K562 (cell line): ENCODE data around the gene IMP4. TPM values are rescaled to one million over a fixed set of nuclear protein-coding genes. Genes with fewer than 3 reads are reported as not detected.

Experiments used
- ARID1B ChIP-seq: fragments of 450-650 bp; IDR thresholded peaks from 2 replicates; pipeline ENCODE4 v1.6.1; 2016; ENCODE audit warnings: antibody characterized with exemption, mild to moderate bottlenecking, inconsistent platforms
- ARNT ChIP-seq, 2 experiments: fragments of 450-650 bp; IDR thresholded peaks; 2 replicates each; pipeline ENCODE4 v1.6.1; 2016; ENCODE audit warnings: mild to moderate bottlenecking in 1 of 2
- CBX8 ChIP-seq: fragments of 200-600 bp; sonication (generic); IDR thresholded peaks from 2 replicates; pipeline ENCODE4 v1.6.1; 2012; ENCODE audit warnings: borderline replicate concordance, mixed run types, low read depth, mild to moderate bottlenecking, moderate library complexity, mixed read lengths, low read length, control low read depth, inconsistent platforms; ENCODE audit not compliant: poor library complexity, severe bottlenecking; ENCODE audit errors: extremely low read depth
- CTCFL ChIP-seq: IDR thresholded peaks from 2 replicates; pipeline ENCODE4 v1.6.1; 2011; ENCODE audit warnings: borderline replicate concordance, low read depth, mild to moderate bottlenecking, moderate library complexity, low read length; ENCODE audit not compliant: insufficient read depth, poor library complexity, severe bottlenecking
- EP400 ChIP-seq: fragments of 450-650 bp; IDR thresholded peaks from 2 replicates; pipeline ENCODE4 v1.6.1; 2017; ENCODE audit warnings: antibody characterized with exemption, mild to moderate bottlenecking, moderate library complexity
- EWSR1 ChIP-seq: fragments of 450-650 bp; IDR thresholded peaks from 2 replicates; pipeline ENCODE4 v1.6.1; 2018; ENCODE audit warnings: borderline replicate concordance, mild to moderate bottlenecking, low read depth, moderate library complexity; ENCODE audit not compliant: partially characterized antibody
- FIP1L1 ChIP-seq: fragments of 200-400 bp; formaldehyde crosslinking; IDR thresholded peaks from 2 replicates; pipeline ENCODE4 v1.6.1; 2018; ENCODE audit warnings: mild to moderate bottlenecking, low read depth, low read length; ENCODE audit not compliant: poor library complexity, severe bottlenecking
- FOXA3 ChIP-seq, 2 experiments: fragments of 450-650 bp in 1 of 2; sonication (generic) in 1 of 2; formaldehyde crosslinking; IDR thresholded peaks in 1 of 2; conservative IDR thresholded peaks in 1 of 2; 2 replicates each; pipeline versions ENCODE4 v1.4.0 to v1.8.0; 2020 to 2022; ENCODE audit warnings: mild to moderate bottlenecking in 2 of 2, missing genetic modification reagents in 1 of 2
- FOXK1 ChIP-seq: sonication (generic); formaldehyde crosslinking; IDR thresholded peaks from 2 replicates; pipeline ENCODE4 v1.8.0; 2022; ENCODE audit warnings: missing genetic modification reagents, mild to moderate bottlenecking, borderline replicate concordance
- KDM2B ChIP-seq: fragments of 250-450 bp; sonication (Bioruptor Pico); IDR thresholded peaks from 2 replicates; pipeline ENCODE4 v1.8.0; 2021; ENCODE audit warnings: mild to moderate bottlenecking, moderate library complexity
- MED1 ChIP-seq: sonication (generic); formaldehyde crosslinking; IDR thresholded peaks from 2 replicates; pipeline ENCODE4 v1.8.1; 2023; ENCODE audit warnings: missing genetic modification reagents, borderline replicate concordance
- MXI1 ChIP-seq: IDR thresholded peaks from 2 replicates; pipeline ENCODE4 v1.6.1; 2011; ENCODE audit warnings: low read depth, mild to moderate bottlenecking, improper control_type of control experiment, low read length
- NCOA2 ChIP-seq, 2 experiments: fragments of 450-650 bp; IDR thresholded peaks; 2 replicates each; pipeline ENCODE4 v1.6.1; 2018; ENCODE audit warnings: mild to moderate bottlenecking in 2 of 2, moderate library complexity in 1 of 2; ENCODE audit not compliant: partially characterized antibody in 2 of 2
- PCBP2 ChIP-seq: fragments of 200-400 bp; formaldehyde crosslinking; IDR thresholded peaks from 2 replicates; pipeline ENCODE4 v1.6.1; 2018; ENCODE audit warnings: low read length, low read depth, mild to moderate bottlenecking, moderate library complexity; ENCODE audit not compliant: poor library complexity, severe bottlenecking
- POLR2B ChIP-seq: fragments of 450-650 bp; IDR thresholded peaks from 2 replicates; pipeline ENCODE4 v1.6.1; 2018; ENCODE audit warnings: low read depth; ENCODE audit not compliant: partially characterized antibody
- SNRNP70 ChIP-seq: fragments of 200-400 bp; formaldehyde crosslinking; optimal IDR thresholded peaks from 2 replicates; pipeline ENCODE3; 2017; ENCODE audit warnings: low read depth, low read length
- SOX6 ChIP-seq: fragments of 450-650 bp; IDR thresholded peaks from 2 replicates; pipeline ENCODE4 v1.6.1; 2014; ENCODE audit warnings: mild to moderate bottlenecking
- STAG1 ChIP-seq: sonication (generic); formaldehyde crosslinking; IDR thresholded peaks from 2 replicates; pipeline ENCODE4 v1.5.0; 2020; ENCODE audit warnings: missing genetic modification reagents, borderline replicate concordance
- ZBTB17 ChIP-seq: fragments of 450-650 bp; formaldehyde crosslinking; IDR thresholded peaks from 2 replicates; pipeline ENCODE4 v1.4.0; 2020; ENCODE audit warnings: mild to moderate bottlenecking
- ZBTB43 ChIP-seq: sonication (generic); formaldehyde crosslinking; IDR thresholded peaks from 2 replicates; pipeline ENCODE4 v1.8.0; 2023; ENCODE audit warnings: mild to moderate bottlenecking, missing genetic modification reagents
- ZBTB7A ChIP-seq: IDR thresholded peaks from 2 replicates; pipeline ENCODE4 v1.6.1; 2011; ENCODE audit warnings: low read depth, mild to moderate bottlenecking, low read length, moderate library complexity, borderline replicate concordance; ENCODE audit not compliant: control insufficient read depth
- ZNF133 ChIP-seq: fragments of 250-450 bp; sonication (Bioruptor Pico); IDR thresholded peaks from 2 replicates; pipeline ENCODE4 v1.4.0; 2020; ENCODE audit warnings: mild to moderate bottlenecking
- ZNF263 ChIP-seq: sonication (generic); formaldehyde crosslinking; IDR thresholded peaks from 2 replicates; pipeline ENCODE4 v1.8.0; 2022; ENCODE audit warnings: mild to moderate bottlenecking, missing genetic modification reagents, borderline replicate concordance
- ZNF511 ChIP-seq: sonication (generic); formaldehyde crosslinking; IDR thresholded peaks from 2 replicates; pipeline ENCODE4 v1.8.0; 2022; ENCODE audit warnings: mild to moderate bottlenecking, missing genetic modification reagents
- polyA plus RNA-seq, 8 experiments: library from polyadenylated mRNA; depleted of rRNA in 4 of 8; stranded (reverse) in 5 of 8; unstranded in 3 of 8; fragments of >200 nt; fragmentation: Nextera tagmentation in 2 of 8; fragmentation: Illumina TruSeq in 1 of 8; extraction: Ambion mirVana in 2 of 8; extraction: Trizol in 1 of 8; gene quantifications; 2 replicates each; pipeline versions ENCODE4 v1.2.1 to v1.2.3, GENCODE V29; 2011 to 2014; ENCODE audit warnings: inconsistent platforms in 1 of 8, missing spikeins in 1 of 8
- total RNA-seq, 7 experiments: library from RNA; depleted of rRNA in 6 of 7; stranded (reverse); fragments of >200 nt in 6 of 7; fragmentation: Illumina TruSeq in 2 of 7; extraction: Trizol in 2 of 7; gene quantifications; 2 replicates each; pipeline versions ENCODE4 v1.2.1 to v1.2.3, GENCODE V29; 2011 to 2021; ENCODE audit warnings: low replicate concordance in 1 of 7

The IMP4 gene
- total and polyA plus RNA-seq, 9 of the 15 experiments (the other 6 are each of a cell fraction or from before 2014, with no cell fraction given) = 35.4 to 209 (median 100.0) TPM

- TF ChIP-seq ARID1B = no peak
- TF ChIP-seq ZNF511 = no peak
- no peak for TF ChIP-seq ZBTB17 (CRISPR knock-in tag)
- no peak for TF ChIP-seq ZNF133 (CRISPR knock-in tag)
- no peak for TF ChIP-seq SOX6
- peak; percentile 43 for TF ChIP-seq CTCFL
- no peak for TF ChIP-seq ZNF263
- TF ChIP-seq FIP1L1 = no peak
- no peak for TF ChIP-seq MED1 (CRISPR knock-in tag)
- TF ChIP-seq CBX8 = no peak
- no peak for TF ChIP-seq MXI1
- no peak for TF ChIP-seq EWSR1
- TF ChIP-seq FOXA3 (CRISPR knock-in tag; conservative IDR thresholded peaks at IDR 0.05 in 1 of 2, IDR thresholded peaks at IDR 0.05 in 1 of 2) = no peak
- TF ChIP-seq POLR2B = no peak
- TF ChIP-seq FOXK1 (CRISPR knock-in tag) = no peak
- TF ChIP-seq KDM2B (CRISPR knock-in tag) = no peak
- peak; percentile 50; the same call in 1 of the 2 replicates for TF ChIP-seq EP400
- TF ChIP-seq ZBTB43 (CRISPR knock-in tag) = no peak
- TF ChIP-seq PCBP2 = no peak
- TF ChIP-seq SNRNP70 = no peak
- peak; percentile 66; the same call in 1 of the 2 replicates for TF ChIP-seq ZBTB7A
- TF ChIP-seq STAG1 (CRISPR knock-in tag) = peak; percentile 57; the same call in 1 of the 2 replicates
- TF ChIP-seq ARNT (IDR thresholded peaks at IDR 0.05) = 0 out of 4 replicates have a peak, but pooled peaks of 1 of the 2 experiments have one; percentile 22
- TF ChIP-seq NCOA2 (IDR thresholded peaks at IDR 0.05; ENCODE audit: partially characterized antibody in 2 of 2) = no peak
These were observed 10.2 kb upstream of the IMP4 start (continued) for GRCh38 chr2:130332271-130333073.
